ENCODE data around the gene TTC21B.

The TTC21B gene

GRCh38 chr2:165905269-165905668, 48.3 kb downstream of the TTC21B start:
- Histone ChIP-seq H3K4me3 (ENCODE audit: low read depth, low read length) (no peak overlapping the region), H3K4me1 (no peaks in the 10 kb centered on the region), H2AFZ (no peak overlapping the region), H3K79me2 (no peaks in the 10 kb centered on the region), H3K9ac (no peak overlapping the region), H3K27ac (no peak overlapping the region), H3K27me3 (ENCODE audit: control insufficient read depth, insufficient read depth, low read length) (no peaks in the 10 kb centered on the region), H3K4me2 (ENCODE audit: low read length) (no peak overlapping the region), H3K9me3 (ENCODE audit: control insufficient read depth, low read length) (no peaks in the 10 kb centered on the region), H3K36me3 (ENCODE audit: control insufficient read depth, insufficient read depth, low read length) (no peaks in the 10 kb centered on the region)
- no peak for TF ChIP-seq CTCF (IDR thresholded peaks at IDR 0.05)

- Histone ChIP-seq H3K4me1 (no peaks in the 10 kb centered on the region), H2AFZ (no peak overlapping the region), H3K27me3 (ENCODE audit: control insufficient read depth, insufficient read depth, low read length) (no peaks in the 10 kb centered on the region), H3K4me3 (ENCODE audit: low read depth, low read length) (no peak overlapping the region), H3K9me3 (ENCODE audit: control insufficient read depth, low read length) (no peaks in the 10 kb centered on the region), H3K27ac (no peak overlapping the region), H3K9ac (no peak overlapping the region), H3K36me3 (ENCODE audit: control insufficient read depth, insufficient read depth, low read length) (no peaks in the 10 kb centered on the region), H3K4me2 (ENCODE audit: low read length) (no peak overlapping the region), H3K79me2 (no peaks in the 10 kb centered on the region)
- TF ChIP-seq CTCF (IDR thresholded peaks at IDR 0.05) = no peak
Observed at GRCh38 chr2:165904432-165904831, 49.1 kb downstream of the TTC21B start.

- no peak overlapping the region for H3K9ac ChIP-seq
- no peaks in the 10 kb centered on the region for H3K27me3 ChIP-seq (ENCODE audit: control insufficient read depth, insufficient read depth, low read length)
- H3K9me3 ChIP-seq (ENCODE audit: control insufficient read depth, low read length) = no peaks in the 10 kb centered on the region
- H2AFZ ChIP-seq = no peak overlapping the region
- H3K4me2 ChIP-seq (ENCODE audit: low read length) = no peak overlapping the region
- TF ChIP-seq CTCF (IDR thresholded peaks at IDR 0.05) = no peak
- H3K36me3 ChIP-seq (ENCODE audit: control insufficient read depth, insufficient read depth, low read length) = no peaks in the 10 kb centered on the region
- H3K4me1 ChIP-seq = no peaks in the 10 kb centered on the region
- H3K79me2 ChIP-seq = no peaks in the 10 kb centered on the region
- H3K27ac ChIP-seq = no peak overlapping the region
- no peak overlapping the region for H3K4me3 ChIP-seq (ENCODE audit: low read depth, low read length)
Observed at GRCh38 chr2:165903406-165903805, 50.2 kb downstream of the TTC21B start.

- Histone ChIP-seq H3K27me3 (ENCODE audit: control insufficient read depth, insufficient read depth, low read length) (no peaks in the 10 kb centered on the region), H3K36me3 (ENCODE audit: control insufficient read depth, insufficient read depth, low read length) (no peaks in the 10 kb centered on the region), H3K4me1 (no peaks in the 10 kb centered on the region), H3K27ac (no peak overlapping the region), H3K79me2 (no peaks in the 10 kb centered on the region), H3K4me2 (ENCODE audit: low read length) (no peak overlapping the region), H3K9me3 (ENCODE audit: control insufficient read depth, low read length) (no peaks in the 10 kb centered on the region), H2AFZ (no peak overlapping the region), H3K9ac (no peak overlapping the region), H3K4me3 (ENCODE audit: low read depth, low read length) (no peak overlapping the region)
- TF ChIP-seq CTCF (IDR thresholded peaks at IDR 0.05) = no peak
Observed at GRCh38 chr2:165902934-165903333, 50.6 kb downstream of the TTC21B start.

- TF ChIP-seq CTCF (IDR thresholded peaks at IDR 0.05) = no peak
- Histone ChIP-seq H3K27me3 (ENCODE audit: control insufficient read depth, insufficient read depth, low read length) (no peaks in the 10 kb centered on the region), H3K79me2 (no peaks in the 10 kb centered on the region), H3K4me2 (ENCODE audit: low read length) (no peak overlapping the region), H3K4me1 (no peaks in the 10 kb centered on the region), H2AFZ (no peak overlapping the region), H3K9ac (no peak overlapping the region), H3K9me3 (ENCODE audit: control insufficient read depth, low read length) (no peaks in the 10 kb centered on the region), H3K27ac (no peak overlapping the region), H3K36me3 (ENCODE audit: control insufficient read depth, insufficient read depth, low read length) (no peaks in the 10 kb centered on the region), H3K4me3 (ENCODE audit: low read depth, low read length) (no peak overlapping the region)
Observed at GRCh38 chr2:165901620-165902298, 51.8 kb downstream of the TTC21B start.

Measured in parathyroid adenoma (tissue), 2 donors.